ENCODE data around the gene CNR2. TPM values are rescaled to one million over a fixed set of nuclear protein-coding genes. Genes with fewer than 3 reads are reported as not detected.
A peak's percentile ranks its signal among the peaks of the same experiment; 100 is the strongest.
"Not testable (repeated sequence)": the region's sequence is repeated elsewhere in the genome, so short reads cannot be mapped to it uniquely, and the experiment has no call there.

CNR2 gene
- total RNA-seq, 4 donors from 2014 or later = 0.06 to 0.09 TPM; not detected in 2

GRCh38 chr1:23848673-23849616 is 64.2 kb downstream of the CNR2 start:
- no peak for ATAC-seq (ENCODE audit: low FRiP score)
- DNase-seq (ENCODE audit: low spot score) = no peak
- TF ChIP-seq, protein P1, sequence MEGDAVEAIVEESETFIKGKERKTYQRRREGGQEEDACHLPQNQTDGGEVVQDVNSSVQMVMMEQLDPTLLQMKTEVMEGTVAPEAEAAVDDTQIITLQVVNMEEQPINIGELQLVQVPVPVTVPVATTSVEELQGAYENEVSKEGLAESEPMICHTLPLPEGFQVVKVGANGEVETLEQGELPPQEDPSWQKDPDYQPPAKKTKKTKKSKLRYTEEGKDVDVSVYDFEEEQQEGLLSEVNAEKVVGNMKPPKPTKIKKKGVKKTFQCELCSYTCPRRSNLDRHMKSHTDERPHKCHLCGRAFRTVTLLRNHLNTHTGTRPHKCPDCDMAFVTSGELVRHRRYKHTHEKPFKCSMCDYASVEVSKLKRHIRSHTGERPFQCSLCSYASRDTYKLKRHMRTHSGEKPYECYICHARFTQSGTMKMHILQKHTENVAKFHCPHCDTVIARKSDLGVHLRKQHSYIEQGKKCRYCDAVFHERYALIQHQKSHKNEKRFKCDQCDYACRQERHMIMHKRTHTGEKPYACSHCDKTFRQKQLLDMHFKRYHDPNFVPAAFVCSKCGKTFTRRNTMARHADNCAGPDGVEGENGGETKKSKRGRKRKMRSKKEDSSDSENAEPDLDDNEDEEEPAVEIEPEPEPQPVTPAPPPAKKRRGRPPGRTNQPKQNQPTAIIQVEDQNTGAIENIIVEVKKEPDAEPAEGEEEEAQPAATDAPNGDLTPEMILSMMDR (IDR thresholded peaks at IDR 0.05) = no peak

GRCh38 chr1:23847482-23848095 is 65.6 kb downstream of the CNR2 start:
- not testable (repeated sequence) for DNase-seq (ENCODE audit: low spot score); ATAC-seq (ENCODE audit: low FRiP score)

DNA sequence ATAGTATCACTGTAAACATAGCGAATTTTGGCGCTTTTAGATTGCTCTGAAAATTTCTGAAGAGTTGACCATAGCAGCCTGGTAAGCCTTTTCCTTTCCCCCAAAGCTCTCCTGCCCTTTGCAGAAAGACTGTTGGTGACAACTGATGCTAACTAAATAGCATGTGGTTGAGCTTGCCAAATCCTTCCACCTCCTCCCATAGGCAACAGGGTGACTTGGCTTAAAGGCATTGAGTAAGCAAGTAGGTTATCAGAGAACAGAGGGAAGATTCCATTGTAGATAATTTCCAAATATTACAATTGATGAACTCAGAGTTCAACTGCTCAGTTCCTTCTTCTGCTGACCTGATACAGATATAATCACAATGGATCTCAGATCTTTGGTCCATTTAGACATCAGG is 68.0 kb downstream of the CNR2 start:
- DNase-seq (ENCODE audit: low spot score) = no peak
- TF ChIP-seq, protein P1 (IDR thresholded peaks at IDR 0.05) = no peak
- no peak for ATAC-seq (ENCODE audit: low FRiP score)

DNA sequence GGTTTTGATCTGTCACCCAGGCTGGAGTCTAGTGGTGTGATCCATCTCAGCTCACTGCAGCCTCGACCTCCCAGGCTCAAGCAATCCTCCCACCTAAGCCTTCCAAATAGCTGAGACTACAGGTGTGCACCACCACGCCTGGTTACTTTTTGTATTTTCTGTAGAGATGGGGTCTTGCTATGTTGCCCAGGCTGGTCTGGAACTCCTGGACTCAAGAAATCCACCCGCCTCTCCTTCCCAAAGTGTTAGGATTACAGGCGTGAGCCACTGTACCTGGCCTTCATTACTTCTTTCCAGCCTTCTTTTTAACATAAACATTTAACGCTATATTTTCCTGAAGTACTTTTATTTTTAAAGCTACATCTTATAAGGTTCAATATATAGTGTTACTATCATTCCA is 69.5 kb downstream of the CNR2 start:
- TF ChIP-seq, protein P1 (IDR thresholded peaks at IDR 0.05) = no peak
- ATAC-seq (ENCODE audit: low FRiP score) = no peak
- no peak for DNase-seq (ENCODE audit: low spot score)

DNA sequence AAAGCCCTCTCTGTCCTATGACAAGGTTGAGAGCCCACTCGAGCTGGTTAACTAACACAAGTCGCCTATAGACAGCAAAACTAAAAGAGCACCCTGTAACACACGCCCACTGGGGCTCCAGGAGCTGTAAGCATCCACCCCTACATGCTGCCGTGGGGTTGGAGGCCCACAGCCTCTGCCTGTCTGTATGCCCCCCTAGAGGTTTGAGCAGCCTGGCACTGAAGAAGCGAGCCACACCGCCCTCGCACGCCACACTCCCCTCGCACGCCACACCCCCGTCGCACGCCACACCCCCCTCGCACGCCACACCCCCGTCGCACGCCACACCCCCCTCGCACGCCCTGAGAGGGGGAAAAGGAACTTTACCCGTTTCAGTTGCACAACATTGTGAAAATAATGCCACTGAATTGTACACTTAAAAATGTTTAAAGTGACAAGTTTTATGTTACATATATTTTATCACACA is 74.7 kb downstream of the CNR2 start:
- ATAC-seq (ENCODE audit: low FRiP score) (peak; percentile 92), DNase-seq (ENCODE audit: low spot score) (no peak)
- TF ChIP-seq, protein P1 (IDR thresholded peaks at IDR 0.05) = no peak

DNA sequence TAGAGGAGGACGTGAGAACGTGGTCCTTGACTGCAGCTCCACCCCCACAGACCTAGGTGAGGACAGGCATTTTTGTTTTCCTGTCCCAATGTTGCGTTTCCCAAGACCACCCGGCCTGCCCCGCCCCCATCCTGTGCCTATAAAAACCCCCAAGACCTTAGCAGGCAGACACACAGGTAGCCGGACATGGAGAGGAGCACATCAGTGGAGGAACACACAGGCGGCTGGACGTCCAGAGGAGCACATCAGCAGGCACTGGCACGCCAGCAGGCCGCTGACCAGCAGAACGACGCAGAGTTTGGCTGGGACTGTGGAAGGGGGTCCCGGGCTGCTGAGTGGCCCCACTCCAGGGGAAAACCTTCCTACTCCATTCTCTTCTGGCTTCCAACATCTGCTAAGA is 75.3 kb downstream of the CNR2 start:
- ATAC-seq (ENCODE audit: low FRiP score) = no peak
- TF ChIP-seq, protein P1 (IDR thresholded peaks at IDR 0.05) = no peak
- no peak for DNase-seq (ENCODE audit: low spot score)

- DNase-seq (ENCODE audit: low spot score) = no peak
- TF ChIP-seq, protein P1 (IDR thresholded peaks at IDR 0.05) = no peak
Observed at GRCh38 chr1:23836037-23836436, 77.1 kb downstream of the CNR2 start.

GRCh38 chr1:23834156-23834555 is 79.0 kb downstream of the CNR2 start:
- not testable (repeated sequence) for ATAC-seq (ENCODE audit: low FRiP score); DNase-seq (ENCODE audit: low spot score)

More at GRCh38 chr1:23836037-23836436, 77.1 kb downstream of the CNR2 start:
- no peak for ATAC-seq (ENCODE audit: low FRiP score)

Measured in omental fat pad (tissue), 4 donors.